Stimulated activated CD8-positive, alpha-beta memory T cell treated with anti-CD3 and anti-CD28 coated beads, Interleukin-15, amount 100 ng/mL, for 1 hour (primary cell): ENCODE data around the gene SLC16A12.

Experiments
- DNase-seq: peaks from one replicate; pipeline ENCODE4 v3.0.0-alpha.2; 2020; ENCODE audit warnings: low read depth

SLC16A12 gene

DNA sequence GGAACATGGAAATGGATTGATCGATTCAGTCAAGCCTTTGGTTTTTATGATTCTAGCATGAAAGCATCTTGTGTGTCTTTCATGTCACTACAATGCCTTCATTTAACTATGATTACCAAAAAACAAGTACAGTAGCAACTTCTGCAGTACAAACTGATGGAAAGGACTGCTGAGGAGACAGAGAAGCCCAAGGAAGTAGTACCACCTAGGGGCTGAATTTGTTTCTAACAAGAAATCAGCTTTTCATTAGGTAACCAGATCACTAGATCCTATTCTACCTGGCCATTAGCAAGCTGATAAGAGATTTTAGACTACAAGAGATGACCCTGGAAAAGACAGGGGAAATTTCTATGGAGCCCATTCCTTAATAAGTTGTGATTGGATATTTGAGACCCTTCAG is 146.1 kb downstream of the SLC16A12 start:
- no peak for DNase-seq

DNA sequence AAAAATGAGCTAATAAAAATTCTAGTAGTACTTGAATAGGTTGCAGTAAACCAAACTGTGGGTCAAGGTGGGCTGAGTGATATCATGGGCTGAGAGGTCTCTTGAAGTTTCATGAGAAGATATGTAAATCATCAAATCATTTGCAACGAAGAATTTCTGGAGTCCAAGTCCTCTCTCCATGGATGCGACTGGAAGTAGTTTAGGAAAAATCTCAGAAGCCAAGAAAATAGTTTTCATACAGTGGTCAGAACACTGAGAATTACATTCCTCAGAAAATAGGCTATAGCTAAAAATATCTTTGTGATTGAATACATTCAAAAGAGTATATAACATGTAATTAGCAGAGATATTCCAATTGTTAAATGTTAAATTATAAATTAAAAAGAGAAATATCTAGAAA is 146.6 kb downstream of the SLC16A12 start:
- no peak for DNase-seq

- no peak for DNase-seq
These were observed 150.7 kb downstream of the SLC16A12 start for GRCh38 chr10:89384474-89385340.

DNA sequence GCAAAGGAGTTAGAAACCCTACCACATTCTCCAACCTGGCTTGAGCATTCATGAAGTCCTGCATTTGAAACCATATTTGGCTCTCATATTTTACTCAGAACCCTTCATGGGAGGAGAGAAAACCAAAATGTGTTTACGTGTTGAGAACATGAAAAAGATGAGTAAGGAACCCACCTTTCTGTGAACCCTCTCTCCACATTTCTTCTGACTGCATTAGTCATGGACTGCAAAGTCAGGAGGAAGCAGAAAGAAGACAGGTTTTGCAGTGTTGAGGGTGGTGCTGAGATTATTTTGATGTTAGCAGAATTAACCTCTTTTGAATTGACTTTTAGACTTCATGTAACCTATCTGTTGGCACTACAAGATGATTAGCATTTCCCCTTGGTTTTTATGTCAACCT is 152.6 kb downstream of the SLC16A12 start:
- DNase-seq = no peak
